Measurements from ENCODE around the gene HOXC6. TPM values are rescaled to one million over a fixed set of nuclear protein-coding genes. Genes with fewer than 3 reads are reported as not detected.

Gene HOXC6
- total and polyA plus RNA-seq, 9 of the 15 experiments (the other 6 are each of a cell fraction or from before 2014, with no cell fraction given), result 0.06 to 4.0 (median 1.4) TPM

- TF ChIP-seq RERE (CRISPR knock-in tag; IDR thresholded peaks at IDR 0.05; ENCODE audit: borderline replicate concordance) (no peak), FOXK1 (CRISPR knock-in tag; IDR thresholded peaks at IDR 0.05; ENCODE audit: borderline replicate concordance) (no peak), NCOA4 (IDR thresholded peaks at IDR 0.05; ENCODE audit: partially characterized antibody) (no peak), MNT (conservative IDR thresholded peaks at IDR 0.05) (peak; percentile 84 to 85), ERF (CRISPR knock-in tag; IDR thresholded peaks at IDR 0.05) (no peak), ATF3 (IDR thresholded peaks at IDR 0.05) (peak; percentile 44), ATF3 (CRISPR knock-in tag; conservative IDR thresholded peaks at IDR 0.05) (no peak), MECOM (CRISPR knock-in tag; IDR thresholded peaks at IDR 0.05) (no peak), ILK (tag; IDR thresholded peaks at IDR 0.05; ENCODE audit: borderline replicate concordance, low read depth) (no peak), ZNF695 (CRISPR knock-in tag; IDR thresholded peaks at IDR 0.05) (no peak), HES1 (IDR thresholded peaks at IDR 0.05; ENCODE audit: low read depth) (no peak), NCOA1 (IDR thresholded peaks at IDR 0.05; ENCODE audit: low read depth) (no peak), ZNF79 (CRISPR knock-in tag; IDR thresholded peaks at IDR 0.05; ENCODE audit: low read depth) (no peak), PATZ1 (CRISPR knock-in tag; IDR thresholded peaks at IDR 0.05; ENCODE audit: borderline replicate concordance) (no peak), CHD2 (IDR thresholded peaks at IDR 0.05; ENCODE audit: low read depth, low read length) (peak; percentile 59; the same call in 1 of the 2 replicates), PREB (CRISPR knock-in tag; IDR thresholded peaks at IDR 0.05) (no peak)
These were observed 28.6 kb upstream of the HOXC6 start (continued) for GRCh38 chr12:53999559-54000115.
